Hematopoietic multipotent progenitor cell treated with erythropoietin and hydrocortisone succinate and interleukin-3 and kit ligand, for 17 days (in vitro differentiated cells): ENCODE results near the gene CELA2B.

Experiments
- DNase-seq: peaks from one replicate; pipeline ENCODE4 v3.0.0-alpha.2; 2015; ENCODE audit warnings: low spot score

Gene CELA2B

GRCh38 chr1:15526021-15526489 is 50.2 kb downstream of the CELA2B start:
- DNase-seq: no peak

GRCh38 chr1:15526490-15527339 is 50.8 kb downstream of the CELA2B start, which contains the start of gene DNAJC16:
DNAJC16 (plus strand) TSS chr1:15526848; CDS start chr1:15529106, 2,258 bp downstream.
- DNase-seq: peak; percentile 100

DNA sequence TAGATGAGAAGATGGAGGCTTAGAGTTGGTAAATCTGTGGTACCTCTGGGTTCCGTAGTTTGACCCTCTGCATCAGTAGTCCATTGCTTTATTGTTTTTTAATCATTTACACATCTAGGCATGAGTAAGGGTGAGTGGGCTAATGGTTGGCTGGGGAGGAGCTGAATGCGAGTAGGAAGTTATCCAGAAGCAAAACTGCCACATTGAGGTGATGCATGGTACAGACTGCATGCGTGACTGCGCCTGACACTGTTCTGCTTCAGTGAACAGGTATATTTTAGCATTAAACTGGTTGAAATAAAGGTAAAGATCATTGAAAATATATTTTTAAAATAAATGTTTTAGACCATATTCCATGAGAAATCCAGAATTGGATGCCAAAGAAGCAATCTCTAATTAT is 55.1 kb downstream of the CELA2B start:
- no peak for DNase-seq

DNA sequence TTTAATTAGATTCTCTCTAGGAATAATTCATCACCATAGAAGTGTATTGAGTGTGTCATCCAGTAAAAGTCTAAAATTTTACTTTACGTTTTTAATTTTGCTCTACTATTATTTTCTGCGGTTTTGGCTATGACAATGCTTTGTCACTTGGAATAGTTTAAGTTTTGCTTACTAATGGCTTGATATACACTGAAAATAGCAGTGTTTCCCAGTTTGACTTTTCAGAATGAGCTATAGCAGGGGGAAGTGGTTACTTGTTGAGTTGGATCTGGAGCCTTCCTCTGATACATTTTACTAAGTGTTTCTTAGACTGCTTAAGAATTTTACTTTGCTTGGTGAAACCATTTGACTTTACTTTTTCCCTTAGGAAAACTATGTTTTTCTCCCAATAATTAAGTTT is 55.8 kb downstream of the CELA2B start:
- no peak for DNase-seq

GRCh38 chr1:15538771-15539170 is 62.9 kb downstream of the CELA2B start:
- no peak for DNase-seq

DNA sequence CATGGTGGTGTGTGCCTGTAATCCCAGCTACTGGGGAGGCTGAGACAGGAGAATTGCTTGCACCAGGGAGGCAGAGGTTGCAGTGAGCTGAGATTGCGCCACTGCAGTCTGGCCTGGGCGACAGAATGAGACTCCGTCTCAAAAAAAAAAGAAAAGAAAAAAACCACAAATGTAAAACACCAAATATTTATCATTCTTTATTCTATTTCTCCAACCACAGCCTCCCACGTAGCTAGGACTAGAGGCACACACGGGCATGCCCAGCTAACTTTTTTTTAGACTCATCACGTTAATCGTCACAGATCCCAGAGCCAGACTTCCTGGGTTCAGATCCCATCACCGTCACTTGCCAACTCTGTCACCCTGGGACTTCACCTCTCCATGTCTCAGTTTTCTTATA is 64.3 kb downstream of the CELA2B start:
- no peak for DNase-seq
